Transverse colon (tissue), 4 donors: Measurements from ENCODE around the gene HS3ST1. TPM values are rescaled to one million over a fixed set of nuclear protein-coding genes. Genes with fewer than 3 reads are reported as not detected.
A peak's percentile ranks its signal among the peaks of the same experiment; 100 is the strongest.

Experiments
- DNase-seq: peaks from one replicate; pipeline ENCODE4 v3.0.0-alpha.2; 2019
- H3K27ac ChIP-seq, 4 donors: fragments of 200-600 bp; sonication (generic); 2 replicates each; pipeline ENCODE4 v1.5.1; 2016 to 2018; ENCODE audit warnings: inconsistent platforms in 4 of 4
- H3K27me3 ChIP-seq: fragments of 200-600 bp; sonication (generic); 2 replicates; pipeline ENCODE4 v1.5.1; 2017; ENCODE audit warnings: inconsistent platforms
- H3K36me3 ChIP-seq, 4 donors: fragments of 200-600 bp; sonication (generic); 2 replicates each; pipeline ENCODE4 v1.5.1; 2017 to 2019; ENCODE audit warnings: inconsistent platforms in 4 of 4
- H3K4me1 ChIP-seq, 4 donors: fragments of 200-600 bp; sonication (generic); 2 replicates each; pipeline ENCODE4 v1.5.1; 2017 to 2020; ENCODE audit warnings: inconsistent platforms in 4 of 4
- H3K4me3 ChIP-seq, 4 donors: fragments of 200-600 bp; sonication (generic); 1 replicate in 1 of 4; 2 replicates in 3 of 4; pipeline versions ENCODE4 v1.5.1 to v1.6.1; 2017 to 2019; ENCODE audit warnings: inconsistent platforms in 4 of 4
- H3K9me3 ChIP-seq, 2 donors: fragments of 200-600 bp; sonication (generic); 2 replicates each; pipeline ENCODE4 v1.5.1; 2017 to 2019; ENCODE audit warnings: inconsistent platforms in 2 of 2
- CTCF ChIP-seq, 5 experiments: fragments of 200-600 bp in 3 of 5; fragments of 450-650 bp in 2 of 5; sonication (generic) in 3 of 5; IDR thresholded peaks; 1 replicate in 2 of 5; 2 replicates in 3 of 5; pipeline ENCODE4 v1.5.1; 2016 to 2017; ENCODE audit warnings: antibody characterized with exemption in 5 of 5, inconsistent platforms in 3 of 5, mild to moderate bottlenecking in 2 of 5, moderate library complexity in 1 of 5
- EP300 ChIP-seq: sonication (generic); formaldehyde crosslinking; IDR thresholded peaks from one replicate; pipeline ENCODE4 v1.6.1; 2017; ENCODE audit warnings: antibody characterized with exemption, low read depth
- POLR2A ChIP-seq: fragments of 450-650 bp; IDR thresholded peaks from one replicate; pipeline ENCODE4 v1.6.1; 2016; ENCODE audit warnings: antibody characterized with exemption, mild to moderate bottlenecking, moderate library complexity
- POLR2AphosphoS5 ChIP-seq, 3 donors: sonication (generic); formaldehyde crosslinking; IDR thresholded peaks; one replicate each; pipeline ENCODE4 v1.6.1; 2016; ENCODE audit warnings: antibody characterized with exemption in 3 of 3
- WGBS, 2 donors: methylation state at CpG; one replicate each; pipeline ENCODE4 v1.1.5; 2018; ENCODE audit warnings: low coverage in 1 of 2; 5-methylcytosine and 5-hydroxymethylcytosine counted together
- in situ Hi-C, 4 donors: fragments of 200-750 bp; cut with MboI; loops; one replicate each; pipeline versions ENCODE4 v1.15.0 to v1.15.1; 2017; ENCODE audit warnings: low sequenced_read_pairs in 3 of 4, low pct_ligation_motif_present in 1 of 4, low pct_unique_long_range_greater_than_20kb in 1 of 4
- intact Hi-C: fragments of 100-400 bp; cut with DNase I; formaldehyde crosslinking; loops from one replicate; pipeline ENCODE4 v1.15.1; 2023; ENCODE audit warnings: low total_unique reads
- total RNA-seq, 4 donors: library from RNA; depleted of rRNA; stranded (reverse); fragments of >200 nt; gene quantifications; one replicate each; pipeline ENCODE4 v1.1.0, GENCODE V29; 2016

HS3ST1 gene
- total RNA-seq, 4 donors from 2014 or later = 3.2 to 4.9 TPM; not detected in 2

- Histone ChIP-seq H3K36me3 (no peaks in the 10 kb centered on the region), H3K27me3 (peaks cover 11% of the 10 kb centered on the region), H3K9me3 (no peaks in the 10 kb centered on the region), H3K4me1 (peaks cover 0 to 20% (median 8%) of the 10 kb centered on the region in 4 donors), H3K4me3 (no peak overlapping the region), H3K27ac (peak overlapping the region in 1 of 4 donors; percentile 7)
- intact Hi-C loops (no loop called here), in situ Hi-C loops (no loop called here)
- TF ChIP-seq POLR2AphosphoS5 (IDR thresholded peaks at IDR 0.05) (no peak), CTCF (IDR thresholded peaks at IDR 0.05) (no peak), POLR2A (no peak), EP300 (no peak)
- WGBS, 2 donors = 78 to 85% methylated on average over 4 of the region's 4 CpGs
- no peak for DNase-seq
Observed at GRCh38 chr4:11431111-11431510, 2.4 kb upstream of the HS3ST1 start.

GRCh38 chr4:11430536-11430935 is 1.8 kb upstream of the HS3ST1 start:
- Histone ChIP-seq H3K36me3 (no peaks in the 10 kb centered on the region), H3K27ac (peak overlapping the region; percentile 21 to 83 (median 79)), H3K4me3 (peak overlapping the region in 1 of 4 donors; percentile 75), H3K9me3 (no peaks in the 10 kb centered on the region), H3K4me1 (peaks cover 0 to 20% (median 8%) of the 10 kb centered on the region in 4 donors), H3K27me3 (peaks cover 11% of the 10 kb centered on the region)
- in situ Hi-C loops = no loop called here
- DNase-seq = no peak
- WGBS, 2 donors = 83 to 92% methylated on average over 1 to 2 of the region's 2 CpGs
- intact Hi-C loops = loop anchor here (1.0 kb wide), 1 partner anchor 24 kb away; no protein-coding TSS in a partner anchor
- TF ChIP-seq POLR2AphosphoS5 (IDR thresholded peaks at IDR 0.05) = no peak

- WGBS, 2 donors = 36 to 40% methylated on average over 6 to 8 of the region's 8 CpGs
- intact Hi-C loops = loop anchor here (1.0 kb wide), 1 partner anchor 25 kb away; no protein-coding TSS in a partner anchor
- DNase-seq = peak; percentile 44
Observed at GRCh38 chr4:11429699-11430045, 978 bp upstream of the HS3ST1 start.

GRCh38 chr4:11428899-11429698 is 405 bp upstream of the HS3ST1 start:
- intact Hi-C loops (no loop called here), in situ Hi-C loops (loop anchor here in 1 of 4 donors (10.0 kb wide), 1 partner anchor 844 kb away; no protein-coding TSS in a partner anchor)
- 5% methylated on average over 55 of the region's 64 CpGs; no CpG with 5 or more reads in 1 of the 2 donors for WGBS, 2 donors

More at GRCh38 chr4:11429699-11430045, 978 bp upstream of the HS3ST1 start:
- Histone ChIP-seq H3K36me3 (no peaks in the 10 kb centered on the region), H3K27me3 (peaks cover 11% of the 10 kb centered on the region), H3K27ac (peak overlapping the region; percentile 77 to 83 (median 81)), H3K9me3 (no peaks in the 10 kb centered on the region), H3K4me3 (peak overlapping the region in 3 of 4 donors; percentile 47 to 75 (median 69)), H3K4me1 (peaks cover 0 to 20% (median 8%) of the 10 kb centered on the region in 4 donors)
- no peak for TF ChIP-seq EP300
- TF ChIP-seq POLR2AphosphoS5 (IDR thresholded peaks at IDR 0.05) = no peak
- TF ChIP-seq CTCF (IDR thresholded peaks at IDR 0.05) = no peak
- no peak for TF ChIP-seq POLR2A
- in situ Hi-C loops = loop anchor here in 1 of 4 donors (10.0 kb wide), 1 partner anchor 845 kb away; no protein-coding TSS in a partner anchor

More at GRCh38 chr4:11428899-11429698, 405 bp upstream of the HS3ST1 start:
- DNase-seq = peak; percentile 91
- peaks cover 0 to 20% (median 8%) of the 10 kb centered on the region in 4 donors for H3K4me1 ChIP-seq
- TF ChIP-seq CTCF (IDR thresholded peaks at IDR 0.05) (peak; percentile 59 to 89 (median 75)), POLR2AphosphoS5 (IDR thresholded peaks at IDR 0.05) (peak; percentile 37 to 78 (median 76)), POLR2A (peak; percentile 78), EP300 (no peak)
- H3K4me3 ChIP-seq = peak overlapping the region; percentile 5 to 75 (median 58)
- H3K9me3 ChIP-seq = no peaks in the 10 kb centered on the region
- peak overlapping the region; percentile 77 to 83 (median 81) for H3K27ac ChIP-seq
- no peaks in the 10 kb centered on the region for H3K36me3 ChIP-seq
- peaks cover 11% of the 10 kb centered on the region for H3K27me3 ChIP-seq
